ENCODE data around the gene FAM107B. TPM values are rescaled to one million over a fixed set of nuclear protein-coding genes. Genes with fewer than 3 reads are reported as not detected.

FAM107B gene
- total and polyA plus RNA-seq, 4 donors, result 38.4 to 85.4 (median 68.9) TPM

GRCh38 chr10:14649739-14650138 is 125.0 kb downstream of the FAM107B start:
- ATAC-seq (ENCODE audit: insufficient read depth, low FRiP score), result no peak
- Histone ChIP-seq H3K9me3 (ENCODE audit: control insufficient read depth in 4 of 4, insufficient read depth in 3 of 4, low read length in 3 of 4) (no peaks in the 10 kb centered on the region), H3K27ac (ENCODE audit: low read depth in 1 of 2, low read length in 1 of 2) (no peak overlapping the region), H3K9ac (ENCODE audit: insufficient read depth in 1 of 2, low read length in 2 of 2) (no peak overlapping the region), H3K4me1 (ENCODE audit: control insufficient read depth in 5 of 5, insufficient read depth in 5 of 5, low read length in 5 of 5) (peaks cover 0 to 16% (median 1%) of the 10 kb centered on the region in 5 donors), H3K27me3 (ENCODE audit: control insufficient read depth in 3 of 3, insufficient read depth in 3 of 3, low read length in 2 of 3) (no peaks in the 10 kb centered on the region), H3K4me3 (no peak overlapping the region), H3K36me3 (ENCODE audit: control insufficient read depth in 4 of 4, insufficient read depth in 4 of 4, low read length in 4 of 4) (no peaks in the 10 kb centered on the region)
- no peak for TF ChIP-seq CTCF (IDR thresholded peaks at IDR 0.05; ENCODE audit: control extremely low read depth, extremely low read depth)
- no peak for DNase-seq
- 90 to 94% methylated on average over 4 of the region's 4 CpGs for WGBS, 2 donors

GRCh38 chr10:14648946-14649345 is 125.8 kb downstream of the FAM107B start:
- Histone ChIP-seq H3K4me1 (ENCODE audit: control insufficient read depth in 5 of 5, insufficient read depth in 5 of 5, low read length in 5 of 5) (peaks cover 0 to 16% (median 1%) of the 10 kb centered on the region in 5 donors), H3K27ac (ENCODE audit: low read depth in 1 of 2, low read length in 1 of 2) (no peak overlapping the region), H3K36me3 (ENCODE audit: control insufficient read depth in 4 of 4, insufficient read depth in 4 of 4, low read length in 4 of 4) (no peaks in the 10 kb centered on the region), H3K9ac (ENCODE audit: insufficient read depth in 1 of 2, low read length in 2 of 2) (no peak overlapping the region), H3K4me3 (no peak overlapping the region), H3K9me3 (ENCODE audit: control insufficient read depth in 4 of 4, insufficient read depth in 3 of 4, low read length in 3 of 4) (no peaks in the 10 kb centered on the region), H3K27me3 (ENCODE audit: control insufficient read depth in 3 of 3, insufficient read depth in 3 of 3, low read length in 2 of 3) (no peaks in the 10 kb centered on the region)
- WGBS, 2 donors, result 86 to 97% methylated on average over 2 of the region's 2 CpGs
- no peak for ATAC-seq (ENCODE audit: insufficient read depth, low FRiP score)
- no peak for DNase-seq
- no peak for TF ChIP-seq CTCF (IDR thresholded peaks at IDR 0.05; ENCODE audit: control extremely low read depth, extremely low read depth)

GRCh38 chr10:14648005-14648765 is 126.5 kb downstream of the FAM107B start:
- H3K9me3 ChIP-seq (ENCODE audit: control insufficient read depth in 4 of 4, insufficient read depth in 3 of 4, low read length in 3 of 4), result no peaks in the 10 kb centered on the region
- peak overlapping the region in 1 of 2 donors; percentile 30 for H3K9ac ChIP-seq (ENCODE audit: insufficient read depth in 1 of 2, low read length in 2 of 2)
- TF ChIP-seq CTCF (IDR thresholded peaks at IDR 0.05; ENCODE audit: control extremely low read depth, extremely low read depth), result no peak
- H3K27ac ChIP-seq (ENCODE audit: low read depth in 1 of 2, low read length in 1 of 2), result peak overlapping the region in 1 of 2 donors; percentile 44
- no peak overlapping the region for H3K4me3 ChIP-seq
- H3K4me1 ChIP-seq (ENCODE audit: control insufficient read depth in 5 of 5, insufficient read depth in 5 of 5, low read length in 5 of 5), result peaks cover 0 to 12% (median 1%) of the 10 kb centered on the region in 5 donors
- 17 to 18% methylated on average over 15 of the region's 15 CpGs for WGBS, 2 donors
- H3K27me3 ChIP-seq (ENCODE audit: control insufficient read depth in 3 of 3, insufficient read depth in 3 of 3, low read length in 2 of 3), result no peaks in the 10 kb centered on the region
- DNase-seq (peak; percentile 87 to 93 (median 92)), ATAC-seq (ENCODE audit: insufficient read depth, low FRiP score) (peak; percentile 72)
- no peaks in the 10 kb centered on the region for H3K36me3 ChIP-seq (ENCODE audit: control insufficient read depth in 4 of 4, insufficient read depth in 4 of 4, low read length in 4 of 4)

Data from lung (tissue), 12 donors.